HG02870 (cell line): ENCODE measurements around the gene PF4V1.

Source experiments
- ATAC-seq: cut with Tn5 transposase; IDR thresholded peaks from one replicate; pipeline ENCODE4 v1.9.1; 2021; ENCODE audit warnings: mild to moderate bottlenecking, moderate library complexity; ENCODE audit not compliant: unreplicated experiment

The PF4V1 gene

GRCh38 chr4:73902038-73902637, 49.0 kb downstream of the PF4V1 start:
- ATAC-seq: no peak

DNA sequence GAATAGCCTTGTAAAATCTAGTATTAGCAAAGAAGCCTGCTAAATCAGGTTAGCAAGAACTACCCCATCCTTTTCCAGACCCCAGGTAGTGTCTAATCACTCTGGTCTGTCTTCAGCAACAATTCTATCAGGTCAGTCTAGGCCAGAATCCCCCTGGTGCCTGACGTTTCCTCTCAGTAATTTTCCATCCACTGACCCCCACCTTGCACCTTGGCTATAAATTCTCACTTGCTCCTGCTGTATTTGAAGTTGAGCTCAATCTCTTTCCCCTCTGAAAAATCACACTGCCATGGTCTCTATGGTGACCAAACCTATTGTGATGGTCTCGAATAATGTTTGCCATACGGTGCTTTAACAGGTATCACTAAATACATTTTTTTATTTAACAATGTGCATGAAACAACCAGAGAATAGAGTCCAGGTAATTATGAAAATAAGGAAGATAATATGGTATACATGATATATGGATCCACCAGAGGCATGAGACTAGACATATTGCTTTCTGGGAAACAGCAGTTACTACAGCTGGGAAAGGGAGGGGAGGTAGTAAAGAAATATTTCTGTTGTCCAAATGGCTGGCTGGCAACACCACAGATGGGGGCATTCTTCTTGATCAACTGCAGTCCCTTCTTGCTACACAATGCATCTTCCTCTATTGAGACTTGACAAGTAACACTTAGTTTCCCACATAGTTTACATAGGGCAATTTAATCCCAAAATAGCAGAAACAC, 49.9 kb downstream of the PF4V1 start:
- ATAC-seq: no peak
